Gastroesophageal sphincter (tissue), 3 donors: ENCODE data around the gene PARL.

ENCODE experiments used
- EP300 ChIP-seq: sonication (generic); formaldehyde crosslinking; IDR thresholded peaks from one replicate; pipeline ENCODE4 v1.6.1; 2017; ENCODE audit warnings: antibody characterized with exemption, mild to moderate bottlenecking
- POLR2A ChIP-seq, 2 donors: fragments of 450-650 bp; IDR thresholded peaks; one replicate each; pipeline ENCODE4 v1.6.1; 2017; ENCODE audit warnings: antibody characterized with exemption in 2 of 2, mild to moderate bottlenecking in 2 of 2, moderate library complexity in 1 of 2
- TF ChIP-seq, protein P1 (sequence below), 4 experiments: fragments of 200-600 bp in 2 of 4; fragments of 450-650 bp in 2 of 4; sonication (generic) in 1 of 4; IDR thresholded peaks; one replicate each; pipeline ENCODE4 v1.5.1; 2017 to 2019; ENCODE audit warnings: antibody characterized with exemption in 4 of 4, mild to moderate bottlenecking in 2 of 4, moderate library complexity in 2 of 4

- no peak for TF ChIP-seq POLR2A (IDR thresholded peaks at IDR 0.05)
- TF ChIP-seq, protein P1, sequence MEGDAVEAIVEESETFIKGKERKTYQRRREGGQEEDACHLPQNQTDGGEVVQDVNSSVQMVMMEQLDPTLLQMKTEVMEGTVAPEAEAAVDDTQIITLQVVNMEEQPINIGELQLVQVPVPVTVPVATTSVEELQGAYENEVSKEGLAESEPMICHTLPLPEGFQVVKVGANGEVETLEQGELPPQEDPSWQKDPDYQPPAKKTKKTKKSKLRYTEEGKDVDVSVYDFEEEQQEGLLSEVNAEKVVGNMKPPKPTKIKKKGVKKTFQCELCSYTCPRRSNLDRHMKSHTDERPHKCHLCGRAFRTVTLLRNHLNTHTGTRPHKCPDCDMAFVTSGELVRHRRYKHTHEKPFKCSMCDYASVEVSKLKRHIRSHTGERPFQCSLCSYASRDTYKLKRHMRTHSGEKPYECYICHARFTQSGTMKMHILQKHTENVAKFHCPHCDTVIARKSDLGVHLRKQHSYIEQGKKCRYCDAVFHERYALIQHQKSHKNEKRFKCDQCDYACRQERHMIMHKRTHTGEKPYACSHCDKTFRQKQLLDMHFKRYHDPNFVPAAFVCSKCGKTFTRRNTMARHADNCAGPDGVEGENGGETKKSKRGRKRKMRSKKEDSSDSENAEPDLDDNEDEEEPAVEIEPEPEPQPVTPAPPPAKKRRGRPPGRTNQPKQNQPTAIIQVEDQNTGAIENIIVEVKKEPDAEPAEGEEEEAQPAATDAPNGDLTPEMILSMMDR (IDR thresholded peaks at IDR 0.05): no peak
- no peak for TF ChIP-seq EP300
Observed at GRCh38 chr3:183924543-183924942, 39.9 kb upstream of the PARL start.
